ENCODE measurements around the gene SNU13. TPM values are rescaled to one million over a fixed set of nuclear protein-coding genes. Genes with fewer than 3 reads are reported as not detected.

Gene SNU13
- polyA plus RNA-seq, 1 donor from 2014 or later = 192 TPM

GRCh38 chr22:41656556-41656955, 32.1 kb downstream of the SNU13 start:
- no peak overlapping the region for H3K27ac ChIP-seq (ENCODE audit: low read length)
- no peak overlapping the region for H3K9ac ChIP-seq (ENCODE audit: low read length)
- TF ChIP-seq TAF1 (IDR thresholded peaks at IDR 0.05; ENCODE audit: low read depth) = no peak
- no peak for TF ChIP-seq POLR2AphosphoS5 (IDR thresholded peaks at IDR 0.05)
- TF ChIP-seq EP300 (conservative IDR thresholded peaks at IDR 0.05; ENCODE audit: poor library complexity, severe bottlenecking) = no peak
- TF ChIP-seq CTCF (IDR thresholded peaks at IDR 0.05; ENCODE audit: poor library complexity, severe bottlenecking) = no peak
- no peak for TF ChIP-seq REST (IDR thresholded peaks at IDR 0.05; ENCODE audit: borderline replicate concordance)
- TF ChIP-seq SMC3 (conservative IDR thresholded peaks at IDR 0.05; ENCODE audit: poor library complexity) = no peak
- H3F3A ChIP-seq (ENCODE audit: insufficient read depth, low read length, poor library complexity, severe bottlenecking) = no peaks in the 10 kb centered on the region
- H3K4me2 ChIP-seq (ENCODE audit: low read length) = no peak overlapping the region
- no peaks in the 10 kb centered on the region for H3K27me3 ChIP-seq (ENCODE audit: insufficient read depth, low read depth, low read length)
- H3K4me3 ChIP-seq (ENCODE audit: low read length) = no peak overlapping the region
- H3K9me2 ChIP-seq (ENCODE audit: insufficient read depth, low read length) = no peaks in the 10 kb centered on the region
- no peaks in the 10 kb centered on the region for H3K79me2 ChIP-seq (replicated peaks; ENCODE audit: insufficient read depth, low read length)
- no peaks in the 10 kb centered on the region for H4K20me1 ChIP-seq (ENCODE audit: insufficient read depth)
- no peaks in the 10 kb centered on the region for H3K9me3 ChIP-seq (ENCODE audit: low read length)
- peaks cover 6% of the 10 kb centered on the region for H3K36me3 ChIP-seq (ENCODE audit: insufficient read depth, low read length)
- no peak overlapping the region for H2AFZ ChIP-seq (ENCODE audit: low read depth, low read length)

GRCh38 chr22:41654322-41654721, 34.3 kb downstream of the SNU13 start:
- peaks cover 4% of the 10 kb centered on the region for H3K36me3 ChIP-seq (ENCODE audit: insufficient read depth, low read length)

More at GRCh38 chr22:41654322-41654721, 34.3 kb downstream of the SNU13 start:
- Histone ChIP-seq H3K79me2 (replicated peaks; ENCODE audit: insufficient read depth, low read length) (no peaks in the 10 kb centered on the region), H3K9me2 (ENCODE audit: insufficient read depth, low read length) (no peaks in the 10 kb centered on the region), H3K4me2 (ENCODE audit: low read length) (no peak overlapping the region), H3F3A (ENCODE audit: insufficient read depth, low read length, poor library complexity, severe bottlenecking) (no peaks in the 10 kb centered on the region), H4K20me1 (ENCODE audit: insufficient read depth) (no peaks in the 10 kb centered on the region), H3K9me3 (ENCODE audit: low read length) (no peaks in the 10 kb centered on the region), H3K27ac (ENCODE audit: low read length) (no peak overlapping the region), H2AFZ (ENCODE audit: low read depth, low read length) (no peak overlapping the region), H3K4me3 (ENCODE audit: low read length) (no peak overlapping the region), H3K27me3 (ENCODE audit: insufficient read depth, low read depth, low read length) (no peaks in the 10 kb centered on the region), H3K9ac (ENCODE audit: low read length) (no peak overlapping the region)
- TF ChIP-seq MXI1 (conservative IDR thresholded peaks at IDR 0.05; ENCODE audit: poor library complexity, severe bottlenecking) (no peak), RAD21 (conservative IDR thresholded peaks at IDR 0.05) (no peak), REST (IDR thresholded peaks at IDR 0.05; ENCODE audit: borderline replicate concordance) (no peak), POLR2AphosphoS5 (IDR thresholded peaks at IDR 0.05) (no peak), CTCF (IDR thresholded peaks at IDR 0.05; ENCODE audit: poor library complexity, severe bottlenecking) (no peak), EP300 (conservative IDR thresholded peaks at IDR 0.05; ENCODE audit: poor library complexity, severe bottlenecking) (no peak), TAF1 (IDR thresholded peaks at IDR 0.05; ENCODE audit: low read depth) (no peak), SMC3 (conservative IDR thresholded peaks at IDR 0.05; ENCODE audit: poor library complexity) (no peak), EZH2 (IDR thresholded peaks at IDR 0.05; ENCODE audit: borderline replicate concordance, insufficient read depth, low read length, poor library complexity, severe bottlenecking) (no peak)

Data from neural cell (in vitro differentiated cells).